BLaER1 treated with 17β-estradiol and CSF1 and Interleukin-3, amounts not matched to agents 10 nM and 100 nM (cell line): Measurements from ENCODE around the gene TRA2A.
A peak's percentile ranks its signal among the peaks of the same experiment; 100 is the strongest.

ENCODE experiments used
- H3K27ac ChIP-seq, 11 experiments: shearing (Covaris generic); formaldehyde crosslinking; 2 replicates each; pipeline ENCODE4 v1.8.1; 2022
- H3K27me3 ChIP-seq, 11 experiments: shearing (Covaris generic); formaldehyde crosslinking; 2 replicates each; pipeline ENCODE4 v1.8.1; 2022
- H3K36me3 ChIP-seq, 11 experiments: shearing (Covaris generic); formaldehyde crosslinking; 2 replicates each; pipeline ENCODE4 v1.8.1; 2022
- H3K4me1 ChIP-seq, 10 experiments: shearing (Covaris generic); formaldehyde crosslinking; 2 replicates each; pipeline ENCODE4 v1.8.1; 2022
- H3K4me2 ChIP-seq, 11 experiments: shearing (Covaris generic); formaldehyde crosslinking; 2 replicates each; pipeline ENCODE4 v1.8.1; 2022
- H3K4me3 ChIP-seq, 10 experiments: shearing (Covaris generic); formaldehyde crosslinking; 2 replicates each; pipeline ENCODE4 v1.8.1; 2022
- H3K9ac ChIP-seq, 11 experiments: shearing (Covaris generic); formaldehyde crosslinking; 2 replicates each; pipeline ENCODE4 v1.8.1; 2022
- H3K9me3 ChIP-seq, 11 experiments: shearing (Covaris generic); formaldehyde crosslinking; replicated peaks in 1 of 11; 2 replicates each; pipeline ENCODE4 v1.8.1; 2022
- H4K20me1 ChIP-seq, 11 experiments: shearing (Covaris generic); formaldehyde crosslinking; 2 replicates each; pipeline ENCODE4 v1.8.1; 2022
- Cebpa-rat ChIP-seq, 11 experiments: shearing (Covaris generic); IDR thresholded peaks; 2 replicates each; pipeline ENCODE4 v1.8.1; 2022

Gene TRA2A

GRCh38 chr7:23531794-23532489 lies at the start of gene TRA2A:
TSS of gene TRA2A (minus strand) at chr7:23531981. CDS start at chr7:23531824, 157 bp downstream.
- H3K27me3 ChIP-seq = no peaks in the 10 kb centered on the region
- H3K4me2 ChIP-seq = peak within 1 kb of the TSS; percentile 76 to 93 (median 87)
- peak within 1 kb of the TSS; percentile 89 to 99 (median 92) for H3K4me3 ChIP-seq
- H3K27ac ChIP-seq = peak within 1 kb of the TSS; percentile 98 to 99 (median 99)
- no peaks in the 10 kb centered on the region for H3K9me3 ChIP-seq
- H3K4me1 ChIP-seq = peaks cover 33 to 45% (median 39%) of the 10 kb centered on the region in 10 experiments
- peak within 1 kb of the TSS; percentile 98 to 100 (median 99) for H3K9ac ChIP-seq
- H4K20me1 ChIP-seq = peaks cover 42 to 47% (median 44%) of the 10 kb centered on the region in 11 experiments
- peaks cover 0 to 33% (median 13%) of the 10 kb centered on the region in 11 experiments; a peak in 12 of 22 replicates for H3K36me3 ChIP-seq
- no peak for TF ChIP-seq Cebpa-rat (IDR thresholded peaks at IDR 0.05)

- Histone ChIP-seq H4K20me1 (no peaks in the 10 kb centered on the region), H3K4me3 (no peak overlapping the region), H3K36me3 (no peaks in the 10 kb centered on the region), H3K27me3 (no peaks in the 10 kb centered on the region), H3K9me3 (no peaks in the 10 kb centered on the region), H3K9ac (no peak overlapping the region), H3K4me2 (no peak overlapping the region), H3K27ac (no peak overlapping the region), H3K4me1 (no peaks in the 10 kb centered on the region)
- TF ChIP-seq Cebpa-rat (IDR thresholded peaks at IDR 0.05) = no peak
Measured at GRCh38 chr7:23570592-23571200, 38.9 kb upstream of the TRA2A start.

- Histone ChIP-seq H4K20me1 (no peaks in the 10 kb centered on the region), H3K4me2 (no peak overlapping the region), H3K4me1 (no peaks in the 10 kb centered on the region), H3K27ac (no peak overlapping the region), H3K27me3 (no peaks in the 10 kb centered on the region), H3K36me3 (no peaks in the 10 kb centered on the region), H3K9ac (no peak overlapping the region), H3K9me3 (no peaks in the 10 kb centered on the region), H3K4me3 (no peak overlapping the region)
- TF ChIP-seq Cebpa-rat (IDR thresholded peaks at IDR 0.05) = no peak
Measured at GRCh38 chr7:23558303-23558702, 26.5 kb upstream of the TRA2A start.

GRCh38 chr7:23547662-23548061 lies 15.9 kb upstream of the TRA2A start:
- Histone ChIP-seq H3K27ac (no peak overlapping the region), H3K9ac (no peak overlapping the region), H4K20me1 (no peaks in the 10 kb centered on the region), H3K27me3 (no peaks in the 10 kb centered on the region), H3K9me3 (peaks cover 0 to 9% (median 5%) of the 10 kb centered on the region in 11 experiments; a peak in 18 of 22 replicates), H3K36me3 (no peaks in the 10 kb centered on the region), H3K4me2 (0 out of 22 replicates have a peak overlapping the region, but pooled peaks of 2 of the 11 experiments have one; percentile 3 to 23), H3K4me1 (peaks cover 0 to 15% (median 10%) of the 10 kb centered on the region in 10 experiments; a peak in 16 of 20 replicates), H3K4me3 (no peak overlapping the region)
- TF ChIP-seq Cebpa-rat (IDR thresholded peaks at IDR 0.05) = no peak

GRCh38 chr7:23546897-23547572 lies 15.3 kb upstream of the TRA2A start:
- no peaks in the 10 kb centered on the region for H3K27me3 ChIP-seq
- TF ChIP-seq Cebpa-rat (IDR thresholded peaks at IDR 0.05) = no peak
- no peak overlapping the region for H3K4me3 ChIP-seq
- peaks cover 0 to 15% (median 11%) of the 10 kb centered on the region in 11 experiments; a peak in 19 of 22 replicates for H3K9me3 ChIP-seq
- H3K4me1 ChIP-seq = peaks cover 0 to 15% (median 10%) of the 10 kb centered on the region in 10 experiments; a peak in 16 of 20 replicates
- no peak overlapping the region for H3K4me2 ChIP-seq
- no peak overlapping the region for H3K9ac ChIP-seq
- H3K27ac ChIP-seq = no peak overlapping the region
- H3K36me3 ChIP-seq = no peaks in the 10 kb centered on the region
- H4K20me1 ChIP-seq = no peaks in the 10 kb centered on the region

GRCh38 chr7:23545493-23545892 lies 13.7 kb upstream of the TRA2A start:
- TF ChIP-seq Cebpa-rat (IDR thresholded peaks at IDR 0.05) = no peak
- Histone ChIP-seq H3K4me2 (peak overlapping the region in 5 of 11 experiments; percentile 11 to 57 (median 33); a peak in 5 of 22 replicates), H3K27ac (peak overlapping the region in 1 of 11 experiments; percentile 20; a peak in 1 of 22 replicates), H3K4me3 (no peak overlapping the region), H3K27me3 (no peaks in the 10 kb centered on the region), H3K4me1 (peaks cover 0 to 15% (median 10%) of the 10 kb centered on the region in 10 experiments; a peak in 16 of 20 replicates), H3K9ac (no peak overlapping the region), H3K9me3 (peaks cover 0 to 18% (median 11%) of the 10 kb centered on the region in 11 experiments; a peak in 19 of 22 replicates), H4K20me1 (no peaks in the 10 kb centered on the region), H3K36me3 (no peaks in the 10 kb centered on the region)

GRCh38 chr7:23544913-23545354 lies 13.2 kb upstream of the TRA2A start:
- Histone ChIP-seq H3K27ac (peak overlapping the region in 1 of 11 experiments; percentile 20; a peak in 1 of 22 replicates), H4K20me1 (no peaks in the 10 kb centered on the region), H3K4me1 (peaks cover 5 to 17% (median 11%) of the 10 kb centered on the region in 10 experiments; a peak in 19 of 20 replicates), H3K4me3 (no peak overlapping the region), H3K27me3 (no peaks in the 10 kb centered on the region), H3K36me3 (no peaks in the 10 kb centered on the region), H3K9me3 (peaks cover 0 to 18% (median 11%) of the 10 kb centered on the region in 11 experiments; a peak in 19 of 22 replicates), H3K9ac (no peak overlapping the region), H3K4me2 (peak overlapping the region in 5 of 11 experiments; percentile 11 to 57 (median 33); a peak in 7 of 22 replicates)
- no peak for TF ChIP-seq Cebpa-rat (IDR thresholded peaks at IDR 0.05)

- Histone ChIP-seq H4K20me1 (no peaks in the 10 kb centered on the region), H3K4me1 (peaks cover 16 to 27% (median 23%) of the 10 kb centered on the region in 10 experiments), H3K9me3 (peaks cover 0 to 18% (median 11%) of the 10 kb centered on the region in 11 experiments; a peak in 19 of 22 replicates), H3K4me2 (no peak overlapping the region), H3K27me3 (no peaks in the 10 kb centered on the region), H3K4me3 (no peak overlapping the region), H3K9ac (no peak overlapping the region), H3K36me3 (no peaks in the 10 kb centered on the region), H3K27ac (no peak overlapping the region)
- no peak for TF ChIP-seq Cebpa-rat (IDR thresholded peaks at IDR 0.05)
Measured at GRCh38 chr7:23542752-23543151, 11.0 kb upstream of the TRA2A start.
